ENCODE results near the gene RELL2.

Gene RELL2

DNA sequence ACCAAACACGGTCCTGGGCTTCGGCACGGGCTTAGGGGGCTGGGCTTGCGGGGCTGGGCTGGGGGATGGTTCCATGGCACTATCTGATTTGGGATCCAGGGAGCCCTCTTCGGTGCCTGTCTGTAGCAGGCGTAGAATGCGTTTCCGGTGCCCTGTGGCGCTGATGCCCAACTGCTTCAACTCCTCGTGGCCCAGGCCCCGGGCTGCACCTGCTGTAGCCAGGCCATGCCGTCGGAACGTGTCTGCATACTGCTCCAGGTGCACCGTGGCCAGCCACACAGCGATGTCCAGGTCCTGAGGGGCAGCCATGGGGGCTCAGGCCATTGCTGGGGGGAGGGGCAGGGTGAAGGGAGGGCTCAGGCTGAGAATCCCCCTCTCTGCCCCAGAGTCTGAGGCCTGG lies 43.4 kb downstream of the RELL2 start:
- peaks cover 39% of the 10 kb centered on the region for H3K4me1 Mint-ChIP-seq
- H3K36me3 Mint-ChIP-seq (ENCODE audit: low read depth) = peaks cover 6% of the 10 kb centered on the region
- no peak for DNase-seq
- H3K9me3 Mint-ChIP-seq = no peaks in the 10 kb centered on the region
- no peak overlapping the region for H3K4me3 Mint-ChIP-seq
- H3K27ac Mint-ChIP-seq = no peak overlapping the region
- peaks cover 12% of the 10 kb centered on the region for H3K27me3 Mint-ChIP-seq (ENCODE audit: low read depth, poor library complexity)
- TF ChIP-seq, protein P1, sequence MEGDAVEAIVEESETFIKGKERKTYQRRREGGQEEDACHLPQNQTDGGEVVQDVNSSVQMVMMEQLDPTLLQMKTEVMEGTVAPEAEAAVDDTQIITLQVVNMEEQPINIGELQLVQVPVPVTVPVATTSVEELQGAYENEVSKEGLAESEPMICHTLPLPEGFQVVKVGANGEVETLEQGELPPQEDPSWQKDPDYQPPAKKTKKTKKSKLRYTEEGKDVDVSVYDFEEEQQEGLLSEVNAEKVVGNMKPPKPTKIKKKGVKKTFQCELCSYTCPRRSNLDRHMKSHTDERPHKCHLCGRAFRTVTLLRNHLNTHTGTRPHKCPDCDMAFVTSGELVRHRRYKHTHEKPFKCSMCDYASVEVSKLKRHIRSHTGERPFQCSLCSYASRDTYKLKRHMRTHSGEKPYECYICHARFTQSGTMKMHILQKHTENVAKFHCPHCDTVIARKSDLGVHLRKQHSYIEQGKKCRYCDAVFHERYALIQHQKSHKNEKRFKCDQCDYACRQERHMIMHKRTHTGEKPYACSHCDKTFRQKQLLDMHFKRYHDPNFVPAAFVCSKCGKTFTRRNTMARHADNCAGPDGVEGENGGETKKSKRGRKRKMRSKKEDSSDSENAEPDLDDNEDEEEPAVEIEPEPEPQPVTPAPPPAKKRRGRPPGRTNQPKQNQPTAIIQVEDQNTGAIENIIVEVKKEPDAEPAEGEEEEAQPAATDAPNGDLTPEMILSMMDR (IDR thresholded peaks at IDR 0.05) = no peak

- H3K4me1 Mint-ChIP-seq = peaks cover 39% of the 10 kb centered on the region
- H3K27me3 Mint-ChIP-seq (ENCODE audit: low read depth, poor library complexity) = peaks cover 14% of the 10 kb centered on the region
- TF ChIP-seq, protein P1 (IDR thresholded peaks at IDR 0.05) = no peak
- no peak overlapping the region for H3K27ac Mint-ChIP-seq
- peak; percentile 40 for DNase-seq
- no peaks in the 10 kb centered on the region for H3K9me3 Mint-ChIP-seq
- peaks cover 6% of the 10 kb centered on the region for H3K36me3 Mint-ChIP-seq (ENCODE audit: low read depth)
- peak overlapping the region; percentile 72 for H3K4me3 Mint-ChIP-seq
These were observed 44.0 kb downstream of the RELL2 start for GRCh38 chr5:141680751-141681201.

DNA sequence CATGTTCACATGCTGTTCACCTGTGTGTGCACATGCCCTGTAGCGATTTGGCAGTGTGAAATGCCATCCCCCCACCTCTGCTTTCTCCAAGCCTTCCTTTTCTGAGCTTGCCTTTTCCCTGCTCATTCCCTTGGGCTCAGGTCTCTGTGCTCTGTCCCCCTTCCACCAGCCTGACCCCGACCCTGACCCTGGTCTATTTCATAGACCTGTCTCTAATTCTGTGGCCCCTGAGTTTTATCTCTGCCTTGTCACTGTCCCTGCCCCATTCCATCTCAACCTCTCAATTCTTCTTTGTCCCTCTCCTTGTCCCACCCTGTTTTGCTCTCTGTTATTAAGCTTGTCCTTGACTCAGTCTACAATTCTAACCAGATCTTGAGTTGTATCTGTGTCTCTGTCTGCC lies 44.5 kb downstream of the RELL2 start:
- Mint-ChIP-seq H3K27ac (peak overlapping the region; percentile 52), H3K9me3 (no peaks in the 10 kb centered on the region), H3K27me3 (ENCODE audit: low read depth, poor library complexity) (peaks cover 15% of the 10 kb centered on the region), H3K4me1 (peaks cover 39% of the 10 kb centered on the region), H3K36me3 (ENCODE audit: low read depth) (peaks cover 6% of the 10 kb centered on the region), H3K4me3 (peak overlapping the region; percentile 72)
- TF ChIP-seq, protein P1 (IDR thresholded peaks at IDR 0.05) = no peak
- no peak for DNase-seq

GRCh38 chr5:141681695-141682641 lies 45.2 kb downstream of the RELL2 start, which contains the start of gene ARAP3:
TSS of gene ARAP3 (minus strand) at chr5:141682230. CDS start at chr5:141680486, 1,744 bp downstream.
- Mint-ChIP-seq H3K27me3 (ENCODE audit: low read depth, poor library complexity) (peaks cover 15% of the 10 kb centered on the region), H3K9me3 (no peaks in the 10 kb centered on the region), H3K36me3 (ENCODE audit: low read depth) (peaks cover 6% of the 10 kb centered on the region), H3K4me3 (peak within 1 kb of the TSS; percentile 74), H3K4me1 (peaks cover 39% of the 10 kb centered on the region), H3K27ac (peak within 1 kb of the TSS; percentile 52)
- TF ChIP-seq, protein P1 (IDR thresholded peaks at IDR 0.05) = no peak
- DNase-seq = peak; percentile 73

- Mint-ChIP-seq H3K36me3 (ENCODE audit: low read depth) (no peaks in the 10 kb centered on the region), H3K27ac (no peak overlapping the region), H3K4me3 (no peak overlapping the region), H3K27me3 (ENCODE audit: low read depth, poor library complexity) (peaks cover 15% of the 10 kb centered on the region), H3K9me3 (no peaks in the 10 kb centered on the region), H3K4me1 (peaks cover 50% of the 10 kb centered on the region)
- no peak for DNase-seq
- TF ChIP-seq, protein P1 (IDR thresholded peaks at IDR 0.05) = no peak
These were observed 46.9 kb downstream of the RELL2 start for GRCh38 chr5:141683596-141684141.

Data from nephron progenitor cell (in vitro differentiated cells).